Measurements from ENCODE around the gene RBM33. TPM values are rescaled to one million over a fixed set of nuclear protein-coding genes. Genes with fewer than 3 reads are reported as not detected.

Gene RBM33
- total RNA-seq, 1 experiment from 2014 or later, result 73.6 TPM

- intact Hi-C loops (cut with micrococcal nuclease; ENCODE audit: unreplicated experiment), result loop anchor here (5.0 kb wide), 1 partner anchor 384 kb away; no protein-coding TSS in a partner anchor
- DNase-seq (ENCODE audit: low spot score), result no peak
- Histone ChIP-seq H3K27me3 (replicated peaks; ENCODE audit: insufficient read depth, low read depth, low read length, poor library complexity) (no peaks in the 10 kb centered on the region), H3K36me3 (ENCODE audit: insufficient read depth, low read length, poor library complexity, severe bottlenecking) (peaks cover 38% of the 10 kb centered on the region), H3K4me3 (ENCODE audit: low read depth, low read length, poor library complexity, severe bottlenecking) (no peak overlapping the region), H3K9me3 (ENCODE audit: low read depth, low read length, poor library complexity, severe bottlenecking) (no peaks in the 10 kb centered on the region), H3K27ac (ENCODE audit: low read depth, low read length, poor library complexity, severe bottlenecking) (no peak overlapping the region), H3K4me1 (ENCODE audit: insufficient read depth, low read length, poor library complexity, severe bottlenecking) (peaks cover 24% of the 10 kb centered on the region)
- ChIA-PET POLR2A (ENCODE audit: low non-redundant PET) (interaction anchor here (0.5 kb wide), 1 partner anchor 20 kb away, joined by 9 read pairs; no protein-coding TSS in a partner anchor), CTCF (no interaction called here)
- no TSS peak for BruUV-seq (replicated peaks)
- TF ChIP-seq CTCF (conservative IDR thresholded peaks at IDR 0.05; ENCODE audit: low read depth, low read length) (no peak), EZH2 (IDR thresholded peaks at IDR 0.05; ENCODE audit: borderline replicate concordance, low read depth, low read length, poor library complexity, severe bottlenecking) (no peak)
Measured at GRCh38 chr7:155766386-155766785, 121.9 kb downstream of the RBM33 start.

- TF ChIP-seq EZH2 (IDR thresholded peaks at IDR 0.05; ENCODE audit: borderline replicate concordance, low read depth, low read length, poor library complexity, severe bottlenecking) (no peak), CTCF (conservative IDR thresholded peaks at IDR 0.05; ENCODE audit: low read depth, low read length) (no peak)
- POLR2A ChIA-PET (ENCODE audit: low non-redundant PET), result interaction anchor here (0.5 kb wide), 1 partner anchor 19 kb away, joined by 9 read pairs; no protein-coding TSS in a partner anchor
- Histone ChIP-seq H3K27ac (ENCODE audit: low read depth, low read length, poor library complexity, severe bottlenecking) (no peak overlapping the region), H3K4me3 (ENCODE audit: low read depth, low read length, poor library complexity, severe bottlenecking) (no peak overlapping the region), H3K27me3 (replicated peaks; ENCODE audit: insufficient read depth, low read depth, low read length, poor library complexity) (no peaks in the 10 kb centered on the region), H3K36me3 (ENCODE audit: insufficient read depth, low read length, poor library complexity, severe bottlenecking) (peaks cover 41% of the 10 kb centered on the region), H3K9me3 (ENCODE audit: low read depth, low read length, poor library complexity, severe bottlenecking) (no peaks in the 10 kb centered on the region), H3K4me1 (ENCODE audit: insufficient read depth, low read length, poor library complexity, severe bottlenecking) (peaks cover 24% of the 10 kb centered on the region)
- no TSS peak for BruUV-seq (replicated peaks)
- intact Hi-C loops (cut with micrococcal nuclease; ENCODE audit: unreplicated experiment), result loop anchor here (5.0 kb wide), 1 partner anchor 385 kb away; no protein-coding TSS in a partner anchor
- no peak for DNase-seq (ENCODE audit: low spot score)
- CTCF ChIA-PET, result interaction anchor here (2.3 kb wide), 1 partner anchor 169 kb away, joined by 21 read pairs; no protein-coding TSS in a partner anchor
Measured at GRCh38 chr7:155766966-155767916, 122.8 kb downstream of the RBM33 start.

- Histone ChIP-seq H3K9me3 (ENCODE audit: low read depth, low read length, poor library complexity, severe bottlenecking) (no peaks in the 10 kb centered on the region), H3K4me1 (ENCODE audit: insufficient read depth, low read length, poor library complexity, severe bottlenecking) (peaks cover 3% of the 10 kb centered on the region), H3K27me3 (replicated peaks; ENCODE audit: insufficient read depth, low read depth, low read length, poor library complexity) (no peaks in the 10 kb centered on the region), H3K36me3 (ENCODE audit: insufficient read depth, low read length, poor library complexity, severe bottlenecking) (peaks cover 53% of the 10 kb centered on the region), H3K4me3 (ENCODE audit: low read depth, low read length, poor library complexity, severe bottlenecking) (no peak overlapping the region), H3K27ac (ENCODE audit: low read depth, low read length, poor library complexity, severe bottlenecking) (no peak overlapping the region)
- intact Hi-C loops (cut with micrococcal nuclease; ENCODE audit: unreplicated experiment), result loop anchor here (5.0 kb wide), 1 partner anchor 387 kb away; no protein-coding TSS in a partner anchor
- POLR2A ChIA-PET (ENCODE audit: low non-redundant PET), result no interaction called here
- no peak for TF ChIP-seq CTCF (conservative IDR thresholded peaks at IDR 0.05; ENCODE audit: low read depth, low read length)
- TF ChIP-seq EZH2 (IDR thresholded peaks at IDR 0.05; ENCODE audit: borderline replicate concordance, low read depth, low read length, poor library complexity, severe bottlenecking), result no peak
- DNase-seq (ENCODE audit: low spot score), result no peak
- no TSS peak for BruUV-seq (replicated peaks)
- CTCF ChIA-PET, result interaction anchor here (0.5 kb wide), 1 partner anchor 22 kb away, joined by 4 read pairs; no protein-coding TSS in a partner anchor
Measured at GRCh38 chr7:155769701-155770100, 125.2 kb downstream of the RBM33 start.
